H1 (cell line): Measurements from ENCODE around the gene DEGS2.

ENCODE experiments used
- ATF2 ChIP-seq: IDR thresholded peaks from 2 replicates; pipeline ENCODE4 v1.6.1; 2012; ENCODE audit warnings: low read length, inconsistent platforms
- BRCA1 ChIP-seq: IDR thresholded peaks from 2 replicates; pipeline ENCODE4 v1.6.1; 2012; ENCODE audit warnings: low read depth, low read length, improper control_type of control experiment
- CBX5 ChIP-seq: fragments of 300-800, 300-1000 bp; sonication (generic); IDR thresholded peaks from 2 replicates; pipeline ENCODE4 v1.7.1; 2016; ENCODE audit warnings: antibody characterized with exemption, low read length, low read depth
- CEBPB ChIP-seq: IDR thresholded peaks from 2 replicates; pipeline ENCODE4 v1.6.1; 2012; ENCODE audit warnings: low read depth, low read length
- EZH2 ChIP-seq: fragments of 200-600 bp; sonication (generic); IDR thresholded peaks from 2 replicates; pipeline ENCODE4 v1.7.1; 2012; ENCODE audit warnings: low read depth, mild to moderate bottlenecking, moderate library complexity, low read length, inconsistent platforms; ENCODE audit not compliant: severe bottlenecking
- FOSL1 ChIP-seq: IDR thresholded peaks from 2 replicates; pipeline ENCODE4 v1.6.1; 2011; ENCODE audit warnings: mild to moderate bottlenecking, low read depth, low read length, moderate library complexity; ENCODE audit not compliant: insufficient read depth
- GABPA ChIP-seq: IDR thresholded peaks from 2 replicates; pipeline ENCODE4 v1.6.1; 2011; ENCODE audit warnings: mild to moderate bottlenecking, low read length, moderate library complexity, borderline replicate concordance; ENCODE audit not compliant: insufficient read depth
- NANOG ChIP-seq: IDR thresholded peaks from 2 replicates; pipeline ENCODE4 v1.6.1; 2011; ENCODE audit warnings: low read length, low read depth, mild to moderate bottlenecking, inconsistent platforms; ENCODE audit not compliant: insufficient read depth, poor library complexity, severe bottlenecking
- NRF1 ChIP-seq: IDR thresholded peaks from 2 replicates; pipeline ENCODE4 v1.6.1; 2011; ENCODE audit warnings: mild to moderate bottlenecking, low read depth, low read length, improper control_type of control experiment
- POLR2AphosphoS5 ChIP-seq: IDR thresholded peaks from 2 replicates; pipeline ENCODE4 v1.6.1; 2011; ENCODE audit warnings: low read depth, low read length
- POU5F1 ChIP-seq: IDR thresholded peaks from 2 replicates; pipeline ENCODE4 v1.6.1; 2011; ENCODE audit warnings: low read depth, mild to moderate bottlenecking, low read length, moderate library complexity
- RBBP5 ChIP-seq: IDR thresholded peaks from 2 replicates; pipeline ENCODE4 v1.7.1; 2012; ENCODE audit warnings: low read depth, mild to moderate bottlenecking, inconsistent platforms, low read length, moderate library complexity, borderline replicate concordance
- TEAD4 ChIP-seq: IDR thresholded peaks from 2 replicates; pipeline ENCODE4 v1.6.1; 2012; ENCODE audit warnings: low read depth, low read length, inconsistent platforms, mixed read lengths
- TF ChIP-seq, protein P1 (sequence below), 3 experiments: IDR thresholded peaks; 1 replicate in 2 of 3; 2 replicates in 1 of 3; pipeline versions ENCODE4 v1.5.1 to v1.6.1; 2011; ENCODE audit warnings: low read length in 3 of 3, mild to moderate bottlenecking in 3 of 3, inconsistent platforms in 2 of 3, low read depth in 1 of 3, moderate library complexity in 1 of 3; ENCODE audit not compliant: insufficient read depth in 1 of 3; ENCODE audit errors: control extremely low read depth in 1 of 3

DNA sequence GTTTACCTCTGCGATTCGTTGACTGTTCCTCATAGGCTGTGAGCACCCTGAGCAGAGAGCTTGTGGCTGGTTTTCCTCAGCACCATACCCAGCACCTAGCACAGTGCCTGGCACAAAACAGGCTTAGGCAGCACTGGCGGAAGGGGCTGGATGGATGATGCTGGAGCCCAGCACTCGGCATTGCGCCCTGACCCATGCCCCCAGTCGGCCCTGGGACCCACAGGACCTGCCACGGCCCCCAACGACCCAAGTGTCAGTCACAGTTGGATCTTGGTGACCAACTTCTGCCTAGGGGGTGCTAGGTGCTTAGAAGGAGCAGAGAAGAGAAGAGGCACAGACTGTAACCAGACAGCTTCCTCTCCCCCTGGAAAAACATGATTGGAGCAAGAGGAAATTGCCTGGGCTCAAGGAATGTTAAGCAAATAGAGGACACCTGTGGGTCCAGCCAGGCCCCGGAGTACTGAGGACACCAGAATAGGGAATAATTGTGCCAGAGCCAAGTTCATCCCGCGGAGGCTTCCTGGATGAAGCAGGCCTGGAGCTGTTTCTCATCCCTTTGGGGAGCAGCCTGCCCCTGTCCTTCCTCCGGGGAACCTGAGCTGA, 31.5 kb downstream of the DEGS2 start:
- TF ChIP-seq, protein P1, sequence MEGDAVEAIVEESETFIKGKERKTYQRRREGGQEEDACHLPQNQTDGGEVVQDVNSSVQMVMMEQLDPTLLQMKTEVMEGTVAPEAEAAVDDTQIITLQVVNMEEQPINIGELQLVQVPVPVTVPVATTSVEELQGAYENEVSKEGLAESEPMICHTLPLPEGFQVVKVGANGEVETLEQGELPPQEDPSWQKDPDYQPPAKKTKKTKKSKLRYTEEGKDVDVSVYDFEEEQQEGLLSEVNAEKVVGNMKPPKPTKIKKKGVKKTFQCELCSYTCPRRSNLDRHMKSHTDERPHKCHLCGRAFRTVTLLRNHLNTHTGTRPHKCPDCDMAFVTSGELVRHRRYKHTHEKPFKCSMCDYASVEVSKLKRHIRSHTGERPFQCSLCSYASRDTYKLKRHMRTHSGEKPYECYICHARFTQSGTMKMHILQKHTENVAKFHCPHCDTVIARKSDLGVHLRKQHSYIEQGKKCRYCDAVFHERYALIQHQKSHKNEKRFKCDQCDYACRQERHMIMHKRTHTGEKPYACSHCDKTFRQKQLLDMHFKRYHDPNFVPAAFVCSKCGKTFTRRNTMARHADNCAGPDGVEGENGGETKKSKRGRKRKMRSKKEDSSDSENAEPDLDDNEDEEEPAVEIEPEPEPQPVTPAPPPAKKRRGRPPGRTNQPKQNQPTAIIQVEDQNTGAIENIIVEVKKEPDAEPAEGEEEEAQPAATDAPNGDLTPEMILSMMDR (IDR thresholded peaks at IDR 0.05; ENCODE audit: control extremely low read depth in 1 of 3, insufficient read depth in 1 of 3, low read depth in 1 of 3, low read length in 3 of 3), result no peak
- TF ChIP-seq RBBP5, result no peak
- no peak for TF ChIP-seq CEBPB
- no peak for TF ChIP-seq NANOG
- TF ChIP-seq BRCA1, result no peak
- TF ChIP-seq POLR2AphosphoS5, result no peak
- TF ChIP-seq ATF2, result no peak
- no peak for TF ChIP-seq NRF1
- TF ChIP-seq CBX5, result no peak
- no peak for TF ChIP-seq GABPA
- TF ChIP-seq EZH2, result no peak
- TF ChIP-seq FOSL1, result no peak
- no peak for TF ChIP-seq POU5F1
- no peak for TF ChIP-seq TEAD4
